KMS-11 (cell line): ENCODE measurements around the gene CXCR1.
A peak's percentile ranks its signal among the peaks of the same experiment; 100 is the strongest.
"Not testable (repeated sequence)": the region's sequence is repeated elsewhere in the genome, so short reads cannot be mapped to it uniquely, and the experiment has no call there.

Experiments
- H2AFZ ChIP-seq: fragments of 200-600 bp; sonication (generic); 2 replicates; pipeline ENCODE4 v1.6.1; 2016; ENCODE audit warnings: antibody characterized with exemption, mixed run types, low read depth
- H3K27ac ChIP-seq: fragments of 200-600 bp; sonication (generic); 2 replicates; pipeline ENCODE4 v1.6.1; 2016; ENCODE audit warnings: mild to moderate bottlenecking, mixed run types
- H3K27me3 ChIP-seq: fragments of 200-600 bp; sonication (generic); 2 replicates; pipeline ENCODE4 v1.6.1; 2017; ENCODE audit warnings: mild to moderate bottlenecking, low read depth, mixed run types, moderate library complexity; ENCODE audit not compliant: insufficient read depth
- H3K36me3 ChIP-seq: fragments of 200-600 bp; sonication (generic); 2 replicates; pipeline ENCODE4 v1.6.1; 2017; ENCODE audit warnings: mild to moderate bottlenecking, mixed run types; ENCODE audit not compliant: insufficient read depth
- H3K4me1 ChIP-seq: fragments of 200-600 bp; sonication (generic); 2 replicates; pipeline ENCODE4 v1.6.1; 2016; ENCODE audit warnings: mild to moderate bottlenecking, low read depth, mixed run types; ENCODE audit not compliant: poor library complexity, severe bottlenecking
- H3K4me2 ChIP-seq: fragments of 200-600 bp; sonication (generic); 2 replicates; pipeline ENCODE4 v1.7.0; 2016; ENCODE audit warnings: mild to moderate bottlenecking, mixed run types
- H3K4me3 ChIP-seq: fragments of 200-600 bp; sonication (generic); IDR thresholded peaks from 2 replicates; pipeline ENCODE4 v1.6.1; 2017; ENCODE audit warnings: low read depth, low read length, mixed read lengths; ENCODE audit not compliant: insufficient read depth
- H3K79me2 ChIP-seq: fragments of 200-600 bp; sonication (generic); 2 replicates; pipeline ENCODE4 v1.6.1; 2016; ENCODE audit warnings: low read depth, mixed run types; ENCODE audit not compliant: insufficient read depth
- H3K9ac ChIP-seq: fragments of 200-600 bp; sonication (generic); 2 replicates; pipeline ENCODE4 v1.6.1; 2016; ENCODE audit warnings: mild to moderate bottlenecking, mixed run types
- H4K20me1 ChIP-seq: fragments of 200-600 bp; sonication (generic); 2 replicates; pipeline ENCODE4 v1.6.1; 2016; ENCODE audit warnings: mild to moderate bottlenecking, mixed run types; ENCODE audit not compliant: insufficient read depth
- CTCF ChIP-seq: fragments of 200-600 bp; sonication (generic); conservative IDR thresholded peaks from 2 replicates; pipeline ENCODE4 v1.6.1; 2017; ENCODE audit warnings: low read depth, mild to moderate bottlenecking, antibody characterized with exemption, low read length, moderate library complexity, mixed read lengths

The CXCR1 gene

GRCh38 chr2:218172845-218173244 lies 6.1 kb upstream of the CXCR1 start:
- Histone ChIP-seq H2AFZ (no peak overlapping the region), H4K20me1 (no peaks in the 10 kb centered on the region), H3K4me1 (no peaks in the 10 kb centered on the region), H3K36me3 (no peaks in the 10 kb centered on the region), H3K4me3 (no peak overlapping the region), H3K27ac (no peak overlapping the region), H3K4me2 (no peak overlapping the region), H3K27me3 (no peaks in the 10 kb centered on the region), H3K79me2 (no peaks in the 10 kb centered on the region), H3K9ac (no peak overlapping the region)
- no peak for TF ChIP-seq CTCF

GRCh38 chr2:218171744-218172143 lies 5.0 kb upstream of the CXCR1 start:
- not testable (repeated sequence) for H3K27ac ChIP-seq, H3K79me2 ChIP-seq, H3K4me3 ChIP-seq

GRCh38 chr2:218169757-218170546 lies 3.2 kb upstream of the CXCR1 start:
- H3K4me1 ChIP-seq: no peaks in the 10 kb centered on the region
- H3K27me3 ChIP-seq: no peaks in the 10 kb centered on the region
- H4K20me1 ChIP-seq: no peaks in the 10 kb centered on the region
- H3K79me2 ChIP-seq: no peaks in the 10 kb centered on the region
- no peak overlapping the region for H3K4me2 ChIP-seq
- H3K27ac ChIP-seq: no peak overlapping the region
- H2AFZ ChIP-seq: no peak overlapping the region
- H3K9ac ChIP-seq: no peak overlapping the region
- H3K4me3 ChIP-seq: no peak overlapping the region
- TF ChIP-seq CTCF: no peak
- H3K36me3 ChIP-seq: no peaks in the 10 kb centered on the region

More at GRCh38 chr2:218171744-218172143, 5.0 kb upstream of the CXCR1 start:
- H3K27me3 ChIP-seq, H4K20me1 ChIP-seq, H3K4me2 ChIP-seq, H2AFZ ChIP-seq, H3K4me1 ChIP-seq, H3K9ac ChIP-seq, H3K36me3 ChIP-seq: not testable (repeated sequence)

GRCh38 chr2:218168635-218169462 lies 2.1 kb upstream of the CXCR1 start:
- peak; percentile 88 for TF ChIP-seq CTCF
- Histone ChIP-seq H4K20me1 (no peaks in the 10 kb centered on the region), H3K27ac (no peak overlapping the region), H2AFZ (no peak overlapping the region), H3K4me3 (no peak overlapping the region), H3K9ac (no peak overlapping the region), H3K27me3 (no peaks in the 10 kb centered on the region), H3K4me1 (no peaks in the 10 kb centered on the region), H3K79me2 (no peaks in the 10 kb centered on the region), H3K36me3 (no peaks in the 10 kb centered on the region), H3K4me2 (no peak overlapping the region)
